ENCODE results near the gene MAP7.

GRCh38 chr6:136344420-136344819, 205.8 kb downstream of the MAP7 start:
- TF ChIP-seq POLR2A (IDR thresholded peaks at IDR 0.05) (no peak), CTCF (IDR thresholded peaks at IDR 0.05) (no peak)
